ENCODE measurements around the gene MAGEA1.

DNA sequence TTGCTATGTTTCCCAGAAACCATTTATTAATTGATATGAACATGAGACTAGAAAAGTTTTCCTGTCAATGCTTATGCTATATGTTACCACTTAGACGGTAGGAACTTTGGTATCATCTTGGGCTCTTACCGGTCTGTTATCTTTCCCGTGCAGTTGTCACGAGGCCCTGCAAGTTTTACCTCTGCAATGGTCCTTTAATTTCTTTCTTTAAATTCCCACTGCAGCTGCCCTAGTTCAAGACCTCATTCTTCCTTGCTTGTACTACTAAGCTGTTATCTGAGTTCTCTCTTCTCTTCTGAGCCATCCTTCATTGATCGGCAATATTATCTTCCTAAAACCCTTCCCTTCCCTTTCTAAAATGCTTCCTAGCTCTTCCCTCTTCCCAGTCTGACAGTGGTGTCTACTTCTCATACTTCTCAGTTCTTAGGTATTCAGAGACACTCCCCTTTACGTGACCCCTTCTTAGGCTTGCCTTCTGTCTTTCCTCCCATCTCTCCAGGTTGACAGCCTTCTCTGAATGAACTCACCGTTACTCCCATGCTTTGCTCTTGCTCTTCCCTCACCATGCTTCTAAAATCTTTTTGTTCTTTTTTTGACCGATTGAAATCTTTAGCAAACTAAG lies 27.5 kb downstream of the MAGEA1 start:
- TF ChIP-seq, protein P1, sequence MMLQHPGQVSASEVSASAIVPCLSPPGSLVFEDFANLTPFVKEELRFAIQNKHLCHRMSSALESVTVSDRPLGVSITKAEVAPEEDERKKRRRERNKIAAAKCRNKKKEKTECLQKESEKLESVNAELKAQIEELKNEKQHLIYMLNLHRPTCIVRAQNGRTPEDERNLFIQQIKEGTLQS (IDR thresholded peaks at IDR 0.05): no peak
- TF ChIP-seq, protein P2, sequence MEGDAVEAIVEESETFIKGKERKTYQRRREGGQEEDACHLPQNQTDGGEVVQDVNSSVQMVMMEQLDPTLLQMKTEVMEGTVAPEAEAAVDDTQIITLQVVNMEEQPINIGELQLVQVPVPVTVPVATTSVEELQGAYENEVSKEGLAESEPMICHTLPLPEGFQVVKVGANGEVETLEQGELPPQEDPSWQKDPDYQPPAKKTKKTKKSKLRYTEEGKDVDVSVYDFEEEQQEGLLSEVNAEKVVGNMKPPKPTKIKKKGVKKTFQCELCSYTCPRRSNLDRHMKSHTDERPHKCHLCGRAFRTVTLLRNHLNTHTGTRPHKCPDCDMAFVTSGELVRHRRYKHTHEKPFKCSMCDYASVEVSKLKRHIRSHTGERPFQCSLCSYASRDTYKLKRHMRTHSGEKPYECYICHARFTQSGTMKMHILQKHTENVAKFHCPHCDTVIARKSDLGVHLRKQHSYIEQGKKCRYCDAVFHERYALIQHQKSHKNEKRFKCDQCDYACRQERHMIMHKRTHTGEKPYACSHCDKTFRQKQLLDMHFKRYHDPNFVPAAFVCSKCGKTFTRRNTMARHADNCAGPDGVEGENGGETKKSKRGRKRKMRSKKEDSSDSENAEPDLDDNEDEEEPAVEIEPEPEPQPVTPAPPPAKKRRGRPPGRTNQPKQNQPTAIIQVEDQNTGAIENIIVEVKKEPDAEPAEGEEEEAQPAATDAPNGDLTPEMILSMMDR (IDR thresholded peaks at IDR 0.05; ENCODE audit: low read depth, low read length, missing input control): no peak
- TF ChIP-seq, protein P3, sequence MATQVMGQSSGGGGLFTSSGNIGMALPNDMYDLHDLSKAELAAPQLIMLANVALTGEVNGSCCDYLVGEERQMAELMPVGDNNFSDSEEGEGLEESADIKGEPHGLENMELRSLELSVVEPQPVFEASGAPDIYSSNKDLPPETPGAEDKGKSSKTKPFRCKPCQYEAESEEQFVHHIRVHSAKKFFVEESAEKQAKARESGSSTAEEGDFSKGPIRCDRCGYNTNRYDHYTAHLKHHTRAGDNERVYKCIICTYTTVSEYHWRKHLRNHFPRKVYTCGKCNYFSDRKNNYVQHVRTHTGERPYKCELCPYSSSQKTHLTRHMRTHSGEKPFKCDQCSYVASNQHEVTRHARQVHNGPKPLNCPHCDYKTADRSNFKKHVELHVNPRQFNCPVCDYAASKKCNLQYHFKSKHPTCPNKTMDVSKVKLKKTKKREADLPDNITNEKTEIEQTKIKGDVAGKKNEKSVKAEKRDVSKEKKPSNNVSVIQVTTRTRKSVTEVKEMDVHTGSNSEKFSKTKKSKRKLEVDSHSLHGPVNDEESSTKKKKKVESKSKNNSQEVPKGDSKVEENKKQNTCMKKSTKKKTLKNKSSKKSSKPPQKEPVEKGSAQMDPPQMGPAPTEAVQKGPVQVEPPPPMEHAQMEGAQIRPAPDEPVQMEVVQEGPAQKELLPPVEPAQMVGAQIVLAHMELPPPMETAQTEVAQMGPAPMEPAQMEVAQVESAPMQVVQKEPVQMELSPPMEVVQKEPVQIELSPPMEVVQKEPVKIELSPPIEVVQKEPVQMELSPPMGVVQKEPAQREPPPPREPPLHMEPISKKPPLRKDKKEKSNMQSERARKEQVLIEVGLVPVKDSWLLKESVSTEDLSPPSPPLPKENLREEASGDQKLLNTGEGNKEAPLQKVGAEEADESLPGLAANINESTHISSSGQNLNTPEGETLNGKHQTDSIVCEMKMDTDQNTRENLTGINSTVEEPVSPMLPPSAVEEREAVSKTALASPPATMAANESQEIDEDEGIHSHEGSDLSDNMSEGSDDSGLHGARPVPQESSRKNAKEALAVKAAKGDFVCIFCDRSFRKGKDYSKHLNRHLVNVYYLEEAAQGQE (IDR thresholded peaks at IDR 0.05): no peak

Measured in liver (tissue), 3 donors.